ENCODE data around the gene IFIT1B. TPM values are rescaled to one million over a fixed set of nuclear protein-coding genes. Genes with fewer than 3 reads are reported as not detected.

IFIT1B gene
- total and polyA plus RNA-seq, 2 of the 8 experiments (the other 6 are each of a cell fraction or from before 2014, with no cell fraction given): not detected

- TF ChIP-seq USF2 (IDR thresholded peaks at IDR 0.05; ENCODE audit: low read length) (no peak), TAF1 (IDR thresholded peaks at IDR 0.05; ENCODE audit: low read depth, low read length) (no peak), BCL11A (IDR thresholded peaks at IDR 0.05; ENCODE audit: low read depth in 2 of 2, low read length in 2 of 2) (no peak)
These were observed 33.7 kb upstream of the IFIT1B start (continued) for GRCh38 chr10:89344156-89344555.

Data from H1 (cell line).